Measurements from ENCODE around the gene CDCP1.

CDCP1 gene

GRCh38 chr3:45132568-45133211 lies 13.5 kb downstream of the CDCP1 start:
- TF ChIP-seq CREB1 (IDR thresholded peaks at IDR 0.05; ENCODE audit: low read depth) = no peak
- no peak for TF ChIP-seq USF1 (IDR thresholded peaks at IDR 0.05)
- no peak for TF ChIP-seq REST (IDR thresholded peaks at IDR 0.05; ENCODE audit: low read depth)
- TF ChIP-seq FOXM1 (IDR thresholded peaks at IDR 0.05; ENCODE audit: borderline replicate concordance, low read depth) = no peak
- no peak for TF ChIP-seq EGR1 (IDR thresholded peaks at IDR 0.05)
- TF ChIP-seq MAX (IDR thresholded peaks at IDR 0.05) = no peak
- TF ChIP-seq RAD21 (IDR thresholded peaks at IDR 0.05; ENCODE audit: low read depth) = no peak
- TF ChIP-seq TCF12 (IDR thresholded peaks at IDR 0.05; ENCODE audit: low read depth) = no peak
- no peak for TF ChIP-seq TEAD4 (IDR thresholded peaks at IDR 0.05)
- no peak for TF ChIP-seq NFIC (IDR thresholded peaks at IDR 0.05)
- TF ChIP-seq TAF1 (IDR thresholded peaks at IDR 0.05; ENCODE audit: low read depth) = no peak
- TF ChIP-seq YY1 (IDR thresholded peaks at IDR 0.05; ENCODE audit: low read depth) = no peak
- TF ChIP-seq EP300 (IDR thresholded peaks at IDR 0.05; ENCODE audit: borderline replicate concordance) = no peak
- TF ChIP-seq CEBPB (IDR thresholded peaks at IDR 0.05) = no peak

- TF ChIP-seq RAD21 (IDR thresholded peaks at IDR 0.05; ENCODE audit: low read depth) = no peak
- no peak for TF ChIP-seq TAF1 (IDR thresholded peaks at IDR 0.05; ENCODE audit: low read depth)
- no peak for TF ChIP-seq ZBTB7A (IDR thresholded peaks at IDR 0.05; ENCODE audit: low read depth)
- no peak for TF ChIP-seq YY1 (IDR thresholded peaks at IDR 0.05; ENCODE audit: low read depth)
- TF ChIP-seq REST (IDR thresholded peaks at IDR 0.05; ENCODE audit: low read depth) = no peak
- TF ChIP-seq CREB1 (IDR thresholded peaks at IDR 0.05; ENCODE audit: low read depth) = no peak
- no peak for TF ChIP-seq FOXM1 (IDR thresholded peaks at IDR 0.05; ENCODE audit: borderline replicate concordance, low read depth)
- TF ChIP-seq USF1 (IDR thresholded peaks at IDR 0.05) = no peak
- TF ChIP-seq EGR1 (IDR thresholded peaks at IDR 0.05) = no peak
- TF ChIP-seq MAX (IDR thresholded peaks at IDR 0.05) = no peak
- TF ChIP-seq EP300 (IDR thresholded peaks at IDR 0.05; ENCODE audit: borderline replicate concordance) = no peak
Measured at GRCh38 chr3:45131201-45131600, 15.0 kb downstream of the CDCP1 start.

GRCh38 chr3:45130476-45130875 lies 15.7 kb downstream of the CDCP1 start:
- TF ChIP-seq USF1 (IDR thresholded peaks at IDR 0.05) = no peak
- TF ChIP-seq TEAD4 (IDR thresholded peaks at IDR 0.05) = no peak
- no peak for TF ChIP-seq CREB1 (IDR thresholded peaks at IDR 0.05; ENCODE audit: low read depth)
- TF ChIP-seq TAF1 (IDR thresholded peaks at IDR 0.05; ENCODE audit: low read depth) = no peak
- TF ChIP-seq TCF12 (IDR thresholded peaks at IDR 0.05; ENCODE audit: low read depth) = no peak
- no peak for TF ChIP-seq NFIC (IDR thresholded peaks at IDR 0.05)

- TF ChIP-seq TEAD4 (IDR thresholded peaks at IDR 0.05) = no peak
- TF ChIP-seq EGR1 (IDR thresholded peaks at IDR 0.05) = no peak
- no peak for TF ChIP-seq ZBTB7A (IDR thresholded peaks at IDR 0.05; ENCODE audit: low read depth)
- TF ChIP-seq USF1 (IDR thresholded peaks at IDR 0.05) = no peak
- TF ChIP-seq CEBPB (IDR thresholded peaks at IDR 0.05) = no peak
- TF ChIP-seq RAD21 (IDR thresholded peaks at IDR 0.05; ENCODE audit: low read depth) = no peak
- TF ChIP-seq TCF12 (IDR thresholded peaks at IDR 0.05; ENCODE audit: low read depth) = no peak
- TF ChIP-seq NFIC (IDR thresholded peaks at IDR 0.05) = no peak
Measured at GRCh38 chr3:45128950-45129349, 17.2 kb downstream of the CDCP1 start.

- TF ChIP-seq NFIC (IDR thresholded peaks at IDR 0.05) (peak; percentile 66), RAD21 (IDR thresholded peaks at IDR 0.05; ENCODE audit: low read depth) (no peak), TEAD4 (IDR thresholded peaks at IDR 0.05) (0 out of 2 replicates have a peak, but pooled peaks have one; percentile 18), CREB1 (IDR thresholded peaks at IDR 0.05; ENCODE audit: low read depth) (no peak), USF1 (IDR thresholded peaks at IDR 0.05) (no peak)
Measured at GRCh38 chr3:45127130-45127822, 18.9 kb downstream of the CDCP1 start.
